Measurements from ENCODE around the gene GAN. TPM values are rescaled to one million over a fixed set of nuclear protein-coding genes. Genes with fewer than 3 reads are reported as not detected.

GAN gene
- total and polyA plus RNA-seq, 9 of the 15 experiments (the other 6 are each of a cell fraction or from before 2014, with no cell fraction given): 0.83 to 15.1 (median 5.2) TPM

- no peak for DNase-seq (ENCODE audit: extremely low read depth in 1 of 4, low spot score in 3 of 4)
- WGBS (ENCODE audit: insufficient coverage, low coverage, missing lambda C conversion rate): 65% methylated on average over 9 of the region's 9 CpGs
- TF ChIP-seq SMAD2 (IDR thresholded peaks at IDR 0.05; ENCODE audit: low read depth, low read length) (no peak), ZBTB5 (IDR thresholded peaks at IDR 0.05) (no peak), CEBPZ (IDR thresholded peaks at IDR 0.05; ENCODE audit: borderline replicate concordance, low read depth, low read length) (no peak), GTF2A2 (tag; IDR thresholded peaks at IDR 0.05) (no peak), FOS (IDR thresholded peaks at IDR 0.05; ENCODE audit: extremely low read depth, insufficient read length) (no peak), STAT6 (CRISPR knock-in tag; IDR thresholded peaks at IDR 0.05) (no peak), FOXA3 (CRISPR knock-in tag; conservative IDR thresholded peaks at IDR 0.05 in 1 of 2, IDR thresholded peaks at IDR 0.05 in 1 of 2) (no peak), SNAPC5 (CRISPR knock-in tag; IDR thresholded peaks at IDR 0.05) (no peak)
- Histone ChIP-seq H3K36me3 (ENCODE audit: control insufficient read depth, insufficient read depth, low read length) (no peaks in the 10 kb centered on the region), H3K9ac (ENCODE audit: insufficient read depth in 1 of 2, low read depth in 2 of 2, low read length in 2 of 2) (no peak overlapping the region), H3K4me2 (ENCODE audit: insufficient read depth, low read length) (no peak overlapping the region), H2AFZ (ENCODE audit: low read depth, low read length) (no peak overlapping the region), H4K20me1 (replicated peaks; ENCODE audit: control insufficient read depth, insufficient read depth, low read length) (no peaks in the 10 kb centered on the region), H3K27ac (ENCODE audit: extremely low read depth, low read depth, low read length) (no peak overlapping the region), H3K9me1 (ENCODE audit: control insufficient read depth, insufficient read depth, low read length) (no peaks in the 10 kb centered on the region), H3K27me3 (ENCODE audit: control insufficient read depth in 2 of 2, insufficient read depth in 2 of 2, low read length in 2 of 2) (peaks cover 3 to 18% of the 10 kb centered on the region in 2 experiments; a peak in 2 of 5 replicates), H3K4me3 (no peak overlapping the region), H3K79me2 (ENCODE audit: control insufficient read depth, insufficient read depth, low read length) (no peaks in the 10 kb centered on the region), H3K4me1 (replicated peaks in 1 of 2; ENCODE audit: control insufficient read depth in 2 of 2, insufficient read depth in 2 of 2, low read length in 2 of 2) (0 out of 5 replicates have a peak, but pooled peaks cover 0 to 3% of the 10 kb centered on the region in 2 experiments), H3K9me3 (replicated peaks; ENCODE audit: control insufficient read depth, insufficient read depth, low read depth, low read length) (no peaks in the 10 kb centered on the region)
- intact Hi-C loops (cut with micrococcal nuclease) (no loop called here), in situ Hi-C loops (cut with MboI) (no loop called here)
- no TSS peak for BruUV-seq (replicated peaks)
- CTCF ChIA-PET (ENCODE audit: low intra/inter-chr PET ratio): no interaction called here
- POLR2A ChIA-PET: interaction anchor here (1.0 to 2.1 kb wide), 2 partner anchors 12 to 21 kb away, joined by 3 to 6 read pairs; no protein-coding TSS in a partner anchor
- FAIRE-seq: no peak
- ATAC-seq: no peak
Measured at GRCh38 chr16:81419806-81420205, 105.0 kb downstream of the GAN start.
